ENCODE results near the gene ZNF691.

Gene ZNF691

DNA sequence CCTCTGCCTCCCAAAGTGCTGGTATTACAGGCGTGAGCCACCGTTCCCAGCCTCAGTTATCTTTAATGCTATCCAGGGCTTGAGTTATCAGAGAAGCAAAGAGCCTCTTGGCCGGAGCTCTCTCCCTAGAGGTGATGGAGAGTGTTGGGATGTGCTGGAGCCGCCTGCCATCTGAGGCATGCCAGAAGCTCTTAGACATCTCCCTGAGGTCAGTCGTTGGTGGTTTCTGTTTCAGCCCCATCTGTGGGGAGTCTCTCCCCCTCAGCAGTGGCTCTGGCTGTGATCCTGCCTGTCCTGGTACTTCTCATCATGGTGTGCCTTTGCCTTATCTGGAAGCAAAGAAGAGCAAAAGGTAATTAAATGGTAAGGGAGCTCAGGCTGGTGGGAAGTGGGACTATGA, 11.6 kb upstream of the ZNF691 start:
- Histone ChIP-seq H3K9ac (no peak overlapping the region), H3K4me1 (ENCODE audit: low read depth, poor library complexity, severe bottlenecking) (no peaks in the 10 kb centered on the region), H2AFZ (ENCODE audit: low read depth) (no peak overlapping the region), H3K4me2 (no peak overlapping the region), H3K27me3 (ENCODE audit: insufficient read depth, low read depth) (no peaks in the 10 kb centered on the region), H3K4me3 (IDR thresholded peaks at IDR 0.05; ENCODE audit: insufficient read depth, low read depth, low read length) (no peak overlapping the region), H3K79me2 (ENCODE audit: insufficient read depth, low read depth) (no peaks in the 10 kb centered on the region), H4K20me1 (ENCODE audit: insufficient read depth) (no peaks in the 10 kb centered on the region), H3K36me3 (ENCODE audit: insufficient read depth) (no peaks in the 10 kb centered on the region), H3K27ac (no peak overlapping the region)
- TF ChIP-seq CTCF (conservative IDR thresholded peaks at IDR 0.05; ENCODE audit: low read depth, low read length), result no peak

DNA sequence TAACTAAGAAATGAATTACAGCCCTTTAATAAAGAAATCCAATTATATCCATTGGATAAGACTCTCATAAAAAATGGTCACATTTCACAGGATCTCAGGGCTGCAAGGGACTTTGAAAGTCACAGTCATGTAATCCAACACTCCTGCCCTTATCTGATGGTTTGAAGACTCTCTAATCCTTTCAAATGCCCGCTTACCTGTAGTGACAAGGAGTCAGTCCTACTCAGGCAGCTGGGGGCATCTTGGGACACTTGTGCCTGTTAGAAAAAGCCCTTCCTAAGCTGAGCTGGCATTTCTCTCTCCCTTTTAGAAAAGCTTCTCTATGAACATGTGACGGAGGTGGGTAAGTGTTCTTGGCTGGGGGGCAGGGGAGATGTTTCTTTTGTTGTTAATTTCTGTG, 11.0 kb upstream of the ZNF691 start:
- H3K9ac ChIP-seq, result no peak overlapping the region
- no peaks in the 10 kb centered on the region for H4K20me1 ChIP-seq (ENCODE audit: insufficient read depth)
- H3K4me2 ChIP-seq, result no peak overlapping the region
- no peak overlapping the region for H3K4me3 ChIP-seq (IDR thresholded peaks at IDR 0.05; ENCODE audit: insufficient read depth, low read depth, low read length)
- no peak overlapping the region for H2AFZ ChIP-seq (ENCODE audit: low read depth)
- H3K4me1 ChIP-seq (ENCODE audit: low read depth, poor library complexity, severe bottlenecking), result no peaks in the 10 kb centered on the region
- H3K27ac ChIP-seq, result no peak overlapping the region
- no peaks in the 10 kb centered on the region for H3K79me2 ChIP-seq (ENCODE audit: insufficient read depth, low read depth)
- TF ChIP-seq CTCF (conservative IDR thresholded peaks at IDR 0.05; ENCODE audit: low read depth, low read length), result no peak
- H3K27me3 ChIP-seq (ENCODE audit: insufficient read depth, low read depth), result no peaks in the 10 kb centered on the region
- no peaks in the 10 kb centered on the region for H3K36me3 ChIP-seq (ENCODE audit: insufficient read depth)

DNA sequence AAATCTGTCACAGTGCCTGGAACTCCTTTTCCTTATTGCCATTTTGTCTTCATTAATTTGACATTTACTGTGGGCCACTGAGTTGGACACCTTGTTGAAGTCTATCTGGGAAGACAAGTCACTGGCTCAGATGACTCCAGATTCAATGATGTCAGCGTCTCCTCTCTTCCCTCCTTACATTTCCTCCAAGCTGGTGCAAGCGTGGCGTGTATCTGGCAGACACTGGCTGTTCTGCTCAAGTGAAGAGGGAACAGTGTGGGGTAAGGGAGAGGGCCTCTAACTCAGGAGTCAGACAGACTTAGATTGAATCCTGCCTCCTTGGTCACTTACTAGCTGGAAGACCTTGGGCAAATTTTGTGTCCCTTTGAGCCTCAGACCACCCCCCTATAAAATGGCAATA, 8.7 kb upstream of the ZNF691 start:
- Histone ChIP-seq H3K36me3 (ENCODE audit: insufficient read depth) (no peaks in the 10 kb centered on the region), H3K9ac (no peak overlapping the region), H3K79me2 (ENCODE audit: insufficient read depth, low read depth) (no peaks in the 10 kb centered on the region), H2AFZ (ENCODE audit: low read depth) (no peak overlapping the region), H3K4me2 (no peak overlapping the region), H3K4me3 (IDR thresholded peaks at IDR 0.05; ENCODE audit: insufficient read depth, low read depth, low read length) (no peak overlapping the region), H3K27me3 (ENCODE audit: insufficient read depth, low read depth) (no peaks in the 10 kb centered on the region), H3K27ac (no peak overlapping the region), H3K4me1 (ENCODE audit: low read depth, poor library complexity, severe bottlenecking) (no peaks in the 10 kb centered on the region), H4K20me1 (ENCODE audit: insufficient read depth) (no peaks in the 10 kb centered on the region)
- no peak for TF ChIP-seq CTCF (conservative IDR thresholded peaks at IDR 0.05; ENCODE audit: low read depth, low read length)

DNA sequence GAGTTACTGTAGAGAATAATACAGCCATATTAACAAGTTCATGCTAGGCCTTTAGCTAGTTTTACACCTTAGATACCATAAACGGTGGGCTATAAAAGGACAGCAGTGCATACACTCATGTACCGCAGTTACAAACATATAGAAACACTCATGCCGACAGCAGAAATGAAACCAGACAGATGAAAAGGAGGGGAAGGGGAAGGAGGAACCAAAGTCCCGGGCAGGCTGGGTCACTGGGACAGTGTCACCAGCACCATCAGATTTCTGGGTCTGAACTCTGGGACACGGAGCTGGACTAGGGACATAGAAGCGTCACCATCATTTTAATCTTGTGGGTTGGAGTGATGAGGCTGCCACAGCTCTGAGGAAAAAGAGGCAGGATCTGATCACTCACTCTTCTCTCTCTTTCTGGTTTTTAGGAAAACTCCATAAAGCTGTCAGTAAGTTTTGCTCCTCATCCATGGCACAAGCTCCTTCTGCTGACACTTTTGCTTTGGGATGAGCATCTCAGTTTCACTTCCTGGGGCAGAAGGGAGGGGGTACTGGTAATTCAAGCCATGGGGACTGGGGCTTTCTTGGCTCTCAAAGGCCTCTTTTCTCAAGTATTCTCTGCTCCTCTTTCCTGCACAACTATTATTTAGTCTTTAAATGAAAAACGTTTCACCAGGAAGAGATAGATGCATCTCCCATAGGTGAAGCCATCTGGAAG, 7.8 kb upstream of the ZNF691 start:
- no peaks in the 10 kb centered on the region for H3K79me2 ChIP-seq (ENCODE audit: insufficient read depth, low read depth)
- no peaks in the 10 kb centered on the region for H4K20me1 ChIP-seq (ENCODE audit: insufficient read depth)
- no peak for TF ChIP-seq CTCF (conservative IDR thresholded peaks at IDR 0.05; ENCODE audit: low read depth, low read length)
- H3K27me3 ChIP-seq (ENCODE audit: insufficient read depth, low read depth), result no peaks in the 10 kb centered on the region
- no peaks in the 10 kb centered on the region for H3K36me3 ChIP-seq (ENCODE audit: insufficient read depth)
- H3K4me2 ChIP-seq, result no peak overlapping the region
- H3K4me1 ChIP-seq (ENCODE audit: low read depth, poor library complexity, severe bottlenecking), result no peaks in the 10 kb centered on the region
- no peak overlapping the region for H2AFZ ChIP-seq (ENCODE audit: low read depth)
- H3K9ac ChIP-seq, result no peak overlapping the region
- H3K4me3 ChIP-seq (IDR thresholded peaks at IDR 0.05; ENCODE audit: insufficient read depth, low read depth, low read length), result no peak overlapping the region
- H3K27ac ChIP-seq, result no peak overlapping the region
